ENCODE data around the gene KIF16B.

KIF16B gene

GRCh38 chr20:16366529-16366928 lies 206.7 kb downstream of the KIF16B start:
- DNase-seq (ENCODE audit: extremely low read depth in 1 of 2, low read depth in 1 of 2), result no peak

DNA sequence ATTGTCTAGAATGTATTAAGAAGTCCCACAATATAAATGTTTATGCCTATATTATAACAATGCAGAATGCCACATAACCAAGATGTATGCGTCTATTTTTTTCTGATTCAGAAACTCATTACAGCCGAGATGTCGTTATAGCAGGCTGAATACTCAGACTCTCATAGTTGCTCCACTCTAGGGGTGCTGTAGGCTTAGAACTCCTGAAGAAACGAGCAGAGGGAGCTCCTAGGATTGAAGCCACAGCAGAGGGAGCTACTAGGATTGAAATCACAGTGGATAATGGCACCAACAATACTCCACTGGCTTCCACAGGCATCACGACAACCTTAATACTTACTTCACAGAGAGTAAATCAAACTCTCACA lies 208.9 kb downstream of the KIF16B start:
- DNase-seq (ENCODE audit: extremely low read depth in 1 of 2, low read depth in 1 of 2), result no peak

GRCh38 chr20:16363506-16364319 lies 209.5 kb downstream of the KIF16B start:
- DNase-seq (ENCODE audit: extremely low read depth in 1 of 2, low read depth in 1 of 2), result no peak

GRCh38 chr20:16362642-16363041 lies 210.6 kb downstream of the KIF16B start:
- DNase-seq (ENCODE audit: extremely low read depth in 1 of 2, low read depth in 1 of 2), result no peak

GRCh38 chr20:16360668-16361067 lies 212.6 kb downstream of the KIF16B start:
- no peak for DNase-seq (ENCODE audit: extremely low read depth in 1 of 2, low read depth in 1 of 2)

GRCh38 chr20:16353417-16353781 lies 219.8 kb downstream of the KIF16B start:
- DNase-seq (ENCODE audit: extremely low read depth in 1 of 2, low read depth in 1 of 2), result no peak

- DNase-seq (ENCODE audit: extremely low read depth in 1 of 2, low read depth in 1 of 2), result no peak
These were observed 220.4 kb downstream of the KIF16B start for GRCh38 chr20:16352751-16353416.

DNA sequence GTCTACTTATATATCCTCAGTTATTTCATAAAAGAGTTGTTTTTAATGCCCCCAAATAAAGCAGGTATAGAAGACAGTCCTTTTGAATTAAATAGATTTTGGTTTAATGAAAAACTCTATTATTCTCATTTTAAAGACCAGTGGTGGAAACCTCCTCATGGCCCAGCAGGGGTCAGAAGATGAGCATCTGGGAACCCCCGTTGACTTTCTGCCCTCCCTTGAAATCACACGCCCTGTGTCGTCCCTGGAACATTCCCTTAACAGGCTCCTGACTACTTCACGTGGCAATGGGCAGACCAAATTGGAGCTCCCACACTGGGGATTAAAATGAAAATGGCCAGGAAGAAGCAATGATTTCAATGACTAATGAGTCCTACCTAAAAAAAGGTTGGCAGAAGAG lies 220.9 kb downstream of the KIF16B start:
- no peak for DNase-seq (ENCODE audit: extremely low read depth in 1 of 2, low read depth in 1 of 2)

DNA sequence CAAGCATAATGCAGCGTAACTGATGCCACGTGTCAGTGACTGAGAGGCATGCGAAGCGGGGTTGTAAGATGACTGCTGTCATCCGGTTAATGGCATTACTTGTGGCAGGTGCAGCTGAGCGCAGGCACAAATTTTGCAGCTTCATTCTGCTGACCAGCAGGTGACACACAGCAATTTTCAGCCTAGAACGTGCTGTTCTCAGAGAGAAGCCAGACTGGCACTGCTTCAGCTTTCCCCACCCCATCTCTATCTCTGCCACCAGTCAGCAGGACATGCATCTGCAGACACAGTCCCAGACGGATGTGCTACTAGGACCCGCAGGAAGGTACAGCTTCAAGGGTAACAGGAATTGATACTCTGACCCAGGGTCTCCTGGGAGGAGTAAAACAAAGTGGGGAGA lies 221.8 kb downstream of the KIF16B start:
- no peak for DNase-seq (ENCODE audit: extremely low read depth in 1 of 2, low read depth in 1 of 2)

DNA sequence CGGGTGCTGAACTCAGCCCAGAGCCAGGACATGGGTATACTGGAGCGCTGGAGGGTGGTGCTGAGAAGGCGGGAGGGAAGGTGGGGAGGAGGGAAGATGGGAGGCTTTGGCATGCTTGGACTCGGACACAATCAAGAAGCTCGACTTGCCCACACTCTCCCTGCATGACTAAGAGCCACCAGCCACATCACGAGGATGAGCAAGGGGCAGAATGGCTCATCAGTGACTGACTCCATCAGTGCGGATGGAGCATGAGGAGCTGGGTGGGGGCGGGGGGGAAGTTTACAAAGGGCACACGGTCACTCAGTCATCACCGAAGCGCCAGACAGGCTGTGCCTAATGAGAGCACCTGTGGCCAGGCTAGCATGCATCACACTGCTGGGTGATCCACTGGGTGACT lies 222.8 kb downstream of the KIF16B start:
- DNase-seq (ENCODE audit: extremely low read depth in 1 of 2, low read depth in 1 of 2), result no peak

- DNase-seq (ENCODE audit: extremely low read depth in 1 of 2, low read depth in 1 of 2), result no peak
These were observed 223.6 kb downstream of the KIF16B start for GRCh38 chr20:16349523-16350260.

DNA sequence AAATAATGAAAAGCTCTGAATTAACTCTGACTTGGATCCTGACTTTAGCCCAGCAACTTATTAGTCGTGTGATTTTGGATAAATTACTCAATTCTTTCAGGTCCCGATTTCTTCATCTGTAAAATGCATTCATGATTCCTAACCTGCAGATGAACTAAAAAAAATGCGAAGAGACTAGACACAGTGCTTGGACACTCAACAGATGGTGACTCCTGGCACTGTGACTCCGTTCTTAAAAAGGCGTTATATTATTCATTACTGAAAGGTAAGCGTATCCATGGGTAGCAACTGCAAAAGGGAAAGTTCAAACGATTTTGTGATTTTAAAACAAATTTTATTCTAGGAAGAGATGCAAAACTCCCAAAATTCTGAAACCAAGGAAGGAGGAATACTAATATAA lies 226.3 kb downstream of the KIF16B start:
- no peak for DNase-seq (ENCODE audit: extremely low read depth in 1 of 2, low read depth in 1 of 2)

DNA sequence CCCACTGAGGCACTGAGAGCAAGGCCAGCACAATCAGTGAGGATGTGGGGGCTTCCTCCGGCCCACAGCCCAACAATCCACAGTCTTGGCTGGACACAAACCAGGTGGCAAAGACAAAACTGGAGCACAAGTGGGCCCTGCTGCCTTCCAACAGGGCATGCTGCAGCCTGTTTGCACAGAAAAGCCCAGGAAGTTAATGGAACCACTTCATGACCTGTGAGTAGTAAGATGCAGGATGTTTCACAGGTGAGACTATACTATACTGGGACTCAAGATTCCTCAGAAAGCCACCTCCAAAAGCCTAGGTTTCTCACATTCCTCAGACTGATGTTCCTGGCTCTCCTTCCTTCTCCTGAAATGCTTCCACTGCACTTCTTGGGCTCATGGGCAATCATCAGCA lies 235.5 kb downstream of the KIF16B start:
- no peak for DNase-seq (ENCODE audit: extremely low read depth in 1 of 2, low read depth in 1 of 2)

DNA sequence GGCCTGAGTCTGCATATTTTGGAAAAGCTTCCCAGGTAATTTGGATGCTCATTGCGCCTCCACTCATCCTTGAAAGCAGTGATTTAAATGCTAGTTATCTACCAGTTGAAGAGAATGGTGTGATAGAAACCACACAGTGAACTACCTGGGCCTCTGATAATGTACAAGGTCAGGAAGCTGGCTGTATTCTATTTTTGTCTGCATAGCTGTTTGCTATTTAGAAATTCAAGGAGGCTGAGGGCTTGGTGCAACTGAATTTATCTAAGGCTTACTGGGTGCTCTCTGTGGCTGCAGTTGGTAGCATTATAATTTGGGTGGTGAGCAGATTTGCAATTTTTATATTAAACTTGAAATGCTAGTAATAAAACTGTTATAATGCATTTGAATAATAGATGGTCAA lies 245.6 kb downstream of the KIF16B start:
- no peak for DNase-seq (ENCODE audit: extremely low read depth in 1 of 2, low read depth in 1 of 2)

DNA sequence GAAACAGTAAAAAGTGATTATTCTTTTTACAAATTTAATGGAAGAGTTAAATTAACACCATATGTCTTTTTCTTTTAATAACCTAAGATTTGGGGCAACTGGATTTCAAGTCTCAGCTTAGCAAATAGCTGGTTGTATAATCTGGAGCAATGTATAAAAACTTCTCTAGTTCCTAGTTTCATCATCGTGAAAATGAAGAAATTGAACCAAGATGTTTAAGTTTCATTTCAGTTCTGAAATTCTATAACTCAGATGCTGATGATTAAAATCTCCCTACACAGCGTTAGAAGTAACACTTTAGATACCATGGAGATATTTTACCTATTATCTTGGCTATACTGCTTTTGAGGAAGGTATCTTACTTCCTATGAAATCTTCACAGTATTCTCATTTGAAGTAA lies 252.0 kb downstream of the KIF16B start:
- DNase-seq (ENCODE audit: extremely low read depth in 1 of 2, low read depth in 1 of 2), result no peak

- DNase-seq (ENCODE audit: extremely low read depth in 1 of 2, low read depth in 1 of 2), result no peak
These were observed 255.5 kb downstream of the KIF16B start for GRCh38 chr20:16317445-16318362.

DNA sequence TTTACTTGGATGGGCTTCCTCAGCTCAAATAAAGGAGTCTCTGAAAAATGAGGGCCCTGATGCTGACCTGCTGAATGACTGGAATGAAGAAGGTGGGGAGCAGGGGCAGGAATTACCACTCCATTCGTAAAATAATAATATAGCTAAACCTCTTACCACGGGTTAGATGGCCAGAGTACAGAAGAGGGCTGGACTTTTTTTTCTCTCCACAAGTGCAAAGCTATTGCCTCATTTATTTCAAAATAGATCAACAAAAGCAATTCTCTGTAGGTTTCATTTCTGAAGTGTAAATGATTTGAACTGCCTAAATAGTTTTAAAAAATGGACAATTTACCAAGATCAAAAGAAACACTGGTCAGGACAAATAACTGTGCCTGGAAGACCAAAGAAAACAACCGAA lies 256.7 kb downstream of the KIF16B start:
- no peak for DNase-seq (ENCODE audit: extremely low read depth in 1 of 2, low read depth in 1 of 2)

GRCh38 chr20:16314748-16315159 lies 258.5 kb downstream of the KIF16B start:
- DNase-seq (ENCODE audit: extremely low read depth in 1 of 2, low read depth in 1 of 2), result no peak

- no peak for DNase-seq (ENCODE audit: extremely low read depth in 1 of 2, low read depth in 1 of 2)
These were observed 258.9 kb downstream of the KIF16B start for GRCh38 chr20:16314320-16314719.

DNA sequence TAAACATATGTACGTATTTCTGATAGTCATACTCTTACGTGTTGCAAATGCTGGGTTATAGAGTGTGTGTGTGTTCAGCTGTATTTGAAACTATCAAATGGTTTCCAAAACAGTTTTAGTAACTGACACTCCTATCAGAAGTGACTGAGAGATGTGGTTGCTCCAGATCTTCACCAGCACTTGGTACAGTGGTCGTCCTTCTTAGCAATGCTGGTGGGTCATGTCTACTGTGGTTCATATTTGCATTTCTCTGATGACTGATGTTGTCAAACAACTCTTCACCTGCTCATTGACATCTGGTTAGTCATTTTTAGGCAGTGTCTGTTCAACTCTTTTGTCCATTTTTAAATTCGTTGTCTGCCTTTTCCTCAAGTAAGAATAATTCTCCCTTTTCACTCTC lies 259.3 kb downstream of the KIF16B start:
- no peak for DNase-seq (ENCODE audit: extremely low read depth in 1 of 2, low read depth in 1 of 2)

- DNase-seq (ENCODE audit: extremely low read depth in 1 of 2, low read depth in 1 of 2), result no peak
These were observed 260.2 kb downstream of the KIF16B start for GRCh38 chr20:16312998-16313397.
